Mesodermal cell (in vitro differentiated cells): ENCODE results near the gene CEPT1.

Experiments used
- H3K27ac ChIP-seq: 2 replicates; pipeline ENCODE4 v1.7.0; 2013; ENCODE audit warnings: mild to moderate bottlenecking, low read depth, low read length, moderate library complexity; ENCODE audit not compliant: severe bottlenecking
- H3K36me3 ChIP-seq: 2 replicates; pipeline ENCODE4 v1.7.1; 2013; ENCODE audit warnings: mild to moderate bottlenecking, low read length, moderate library complexity; ENCODE audit not compliant: control insufficient read depth, insufficient read depth
- H3K4me1 ChIP-seq: one replicate; pipeline ENCODE4 v1.7.1; 2013; ENCODE audit warnings: mild to moderate bottlenecking, low read length; ENCODE audit not compliant: insufficient read depth, control insufficient read depth, poor library complexity, severe bottlenecking
- H3K4me3 ChIP-seq: 2 replicates; pipeline ENCODE4 v1.7.0; 2013; ENCODE audit warnings: low read length, control low read depth, mild to moderate bottlenecking; ENCODE audit not compliant: insufficient read depth, poor library complexity, severe bottlenecking; ENCODE audit errors: extremely low read depth
- H3K9me3 ChIP-seq: 2 replicates; pipeline ENCODE4 v1.7.1; 2013; ENCODE audit warnings: mild to moderate bottlenecking, low read length, moderate library complexity; ENCODE audit not compliant: control insufficient read depth
- WGBS, 2 experiments: methylation state at CpG; one replicate each; pipeline ENCODE4 v1.1.5; 2013; ENCODE audit warnings: missing lambda C conversion rate in 2 of 2; ENCODE audit not compliant: insufficient coverage in 2 of 2; 5-methylcytosine and 5-hydroxymethylcytosine counted together

Gene CEPT1

DNA sequence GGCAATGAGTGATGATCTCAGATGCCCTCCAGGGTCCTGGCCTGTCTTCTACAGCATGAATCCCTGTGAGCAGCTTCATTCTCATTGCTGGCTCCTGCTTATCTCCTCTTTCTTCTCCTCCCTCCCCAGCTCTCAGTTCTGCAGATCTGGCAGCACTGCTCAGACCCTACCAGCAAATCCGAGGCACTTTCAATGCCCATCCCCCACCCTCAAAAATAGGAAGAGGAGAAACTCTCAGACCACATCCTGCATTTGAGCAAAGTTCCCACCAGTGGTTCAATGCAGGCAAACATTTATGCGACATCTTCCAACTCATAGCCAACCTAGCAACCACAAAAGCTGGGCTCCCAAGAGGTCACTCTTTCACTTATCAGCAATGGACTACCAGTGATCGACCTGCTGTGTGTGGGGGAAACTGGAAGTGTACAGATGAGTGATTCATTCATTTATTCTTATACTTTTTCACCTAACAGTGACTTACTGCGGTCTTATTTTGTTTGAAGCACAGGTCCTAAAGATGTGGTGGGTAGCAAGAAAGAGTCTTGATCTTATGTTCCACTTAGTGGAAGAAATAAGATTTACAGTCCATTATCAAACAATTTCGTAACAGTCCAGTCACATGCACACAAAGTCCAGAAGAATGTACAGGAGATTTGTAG, 81.7 kb downstream of the CEPT1 start:
- no peaks in the 10 kb centered on the region for H3K9me3 ChIP-seq
- H3K4me3 ChIP-seq: no peak overlapping the region
- WGBS, 2 experiments: 50 to 100% methylated on average over 1 of the region's 5 CpGs
- peaks cover 8% of the 10 kb centered on the region for H3K4me1 ChIP-seq
- H3K36me3 ChIP-seq: no peaks in the 10 kb centered on the region
- no peak overlapping the region for H3K27ac ChIP-seq

DNA sequence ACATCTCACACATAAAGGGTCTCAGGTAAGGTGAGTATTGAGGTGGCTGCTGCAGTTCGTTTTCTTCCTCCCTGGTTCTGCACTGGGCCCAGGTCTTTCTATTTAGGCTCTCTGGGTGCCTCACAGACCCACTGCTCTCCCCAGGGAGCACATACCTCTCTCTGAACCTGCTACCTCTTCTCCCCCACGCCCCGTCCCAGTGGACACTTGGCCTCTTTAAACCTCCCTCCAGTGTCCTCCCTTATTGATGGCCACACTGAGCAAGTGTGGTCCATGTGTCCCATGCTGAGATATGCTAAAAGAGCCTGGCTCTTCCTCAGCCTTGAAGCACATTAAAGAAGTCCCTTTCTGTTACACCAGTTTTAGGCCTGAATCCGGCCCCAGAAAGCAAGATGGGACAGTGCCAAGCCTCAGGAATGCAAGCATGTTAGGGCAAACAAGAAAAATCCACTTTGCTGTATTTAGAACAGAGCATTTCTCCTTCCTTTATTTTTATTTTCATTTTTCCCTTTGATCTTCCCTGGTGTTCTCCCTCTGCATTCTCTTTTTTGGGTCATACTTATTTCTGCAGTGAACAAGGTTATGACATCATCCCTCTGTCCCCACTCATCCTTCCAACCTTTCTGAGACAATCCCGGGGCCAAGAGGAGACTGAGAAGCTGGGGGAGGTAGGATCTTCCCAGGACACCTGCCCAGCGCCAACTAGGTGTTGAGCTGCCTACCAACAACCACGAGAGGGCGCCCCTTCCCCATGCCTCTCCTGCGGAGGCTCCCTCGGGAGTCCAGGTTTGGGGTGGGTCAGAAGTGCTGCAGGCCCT, 82.5 kb downstream of the CEPT1 start:
- 27 to 89% methylated on average over 3 to 5 of the region's 10 CpGs for WGBS, 2 experiments
- Histone ChIP-seq H3K27ac (no peak overlapping the region), H3K4me3 (no peak overlapping the region), H3K4me1 (peaks cover 8% of the 10 kb centered on the region), H3K36me3 (no peaks in the 10 kb centered on the region), H3K9me3 (no peaks in the 10 kb centered on the region)

DNA sequence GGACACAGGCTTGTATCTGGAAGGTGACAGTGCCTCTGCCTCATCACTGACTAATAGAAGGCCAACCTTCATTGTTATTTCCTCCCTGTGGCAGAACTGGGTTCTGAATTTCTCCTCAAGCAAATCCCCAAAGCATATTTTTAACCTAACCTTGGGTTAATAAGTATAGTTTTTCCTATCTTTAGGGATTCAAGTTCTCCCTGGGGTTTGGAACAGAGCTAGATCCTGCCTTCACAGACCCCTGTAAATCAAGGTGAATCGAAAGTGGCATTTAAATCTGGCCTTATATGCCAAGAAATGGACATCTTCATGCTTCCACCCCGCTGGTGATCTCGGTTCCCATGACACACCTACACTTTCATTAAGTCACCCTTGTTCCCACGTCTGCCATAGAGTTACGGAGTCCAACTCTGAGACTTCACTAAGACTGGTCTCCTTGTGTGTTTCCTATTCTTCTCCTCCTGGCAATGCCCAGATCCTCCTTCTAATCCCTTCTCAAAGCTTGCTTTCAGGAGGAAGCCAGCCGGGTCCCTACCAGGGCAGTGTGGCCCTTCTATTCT, 83.2 kb downstream of the CEPT1 start:
- WGBS, 2 experiments: 86 to 88% methylated on average over 5 of the region's 6 CpGs

DNA sequence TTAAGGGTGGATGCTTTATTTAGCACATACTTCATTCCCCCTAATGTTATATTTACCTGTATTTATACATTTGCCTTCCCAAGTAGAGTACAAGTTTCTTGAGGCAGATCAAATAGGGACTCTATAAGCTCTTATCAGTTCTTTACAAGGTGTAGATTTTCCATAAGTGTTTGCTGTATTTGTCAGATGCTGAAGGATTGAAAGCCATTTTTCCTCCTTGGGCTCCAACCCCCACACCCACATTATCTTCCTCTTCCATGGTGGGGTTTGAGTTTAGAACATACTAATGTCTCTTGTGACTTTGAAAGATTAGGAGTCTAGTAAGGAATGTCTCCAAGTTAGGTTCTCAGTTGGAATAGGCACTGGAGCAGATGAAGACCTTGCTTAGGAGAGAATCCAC, 85.1 kb downstream of the CEPT1 start:
- Histone ChIP-seq H3K27ac (no peak overlapping the region), H3K4me3 (no peak overlapping the region), H3K4me1 (peaks cover 25% of the 10 kb centered on the region), H3K9me3 (no peaks in the 10 kb centered on the region), H3K36me3 (no peaks in the 10 kb centered on the region)

More for the DNA sequence above, 83.2 kb downstream of the CEPT1 start:
- Histone ChIP-seq H3K9me3 (no peaks in the 10 kb centered on the region), H3K4me3 (no peak overlapping the region), H3K4me1 (peaks cover 15% of the 10 kb centered on the region), H3K27ac (no peak overlapping the region), H3K36me3 (no peaks in the 10 kb centered on the region)

GRCh38 chr1:111225717-111226400, 85.8 kb downstream of the CEPT1 start:
- Histone ChIP-seq H3K27ac (no peak overlapping the region), H3K36me3 (no peaks in the 10 kb centered on the region), H3K4me1 (peaks cover 22% of the 10 kb centered on the region), H3K9me3 (no peaks in the 10 kb centered on the region), H3K4me3 (no peak overlapping the region)
- WGBS, 2 experiments: 76 to 84% methylated on average over 4 to 5 of the region's 6 CpGs

DNA sequence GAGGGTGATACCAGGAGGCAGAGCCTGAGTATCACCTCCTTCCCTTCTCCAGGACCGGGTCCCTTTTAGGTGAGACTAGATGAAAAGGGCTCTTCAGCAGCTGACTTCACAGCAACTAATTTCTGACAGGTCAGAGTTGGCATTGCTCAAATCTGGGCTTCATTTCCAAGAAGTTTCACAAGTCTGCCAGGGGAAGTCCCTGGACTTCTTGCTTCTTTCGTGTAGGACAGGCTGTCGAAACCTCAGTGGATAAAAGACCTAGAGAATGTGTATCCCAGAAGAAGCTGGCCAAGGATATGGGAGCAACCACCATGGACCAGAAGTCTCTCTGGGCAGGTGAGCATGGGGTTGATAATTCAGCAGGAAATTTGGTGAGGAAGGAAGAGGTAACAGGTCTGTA, 87.4 kb downstream of the CEPT1 start, which contains the start of gene CHI3L2:
CHI3L2 (plus strand) TSS at position 280 of the 400 bp plus-strand sequence; CDS start at position 297, 17 bp downstream.
- no peaks in the 10 kb centered on the region for H3K36me3 ChIP-seq
- H3K27ac ChIP-seq: peak within 1 kb of the TSS; percentile 84
- peaks cover 17% of the 10 kb centered on the region for H3K4me1 ChIP-seq
- 92 to 93% methylated on average over 2 to 3 of the region's 3 CpGs for WGBS, 2 experiments
- H3K9me3 ChIP-seq: no peaks in the 10 kb centered on the region
- H3K4me3 ChIP-seq: no peak within 1 kb of the TSS

DNA sequence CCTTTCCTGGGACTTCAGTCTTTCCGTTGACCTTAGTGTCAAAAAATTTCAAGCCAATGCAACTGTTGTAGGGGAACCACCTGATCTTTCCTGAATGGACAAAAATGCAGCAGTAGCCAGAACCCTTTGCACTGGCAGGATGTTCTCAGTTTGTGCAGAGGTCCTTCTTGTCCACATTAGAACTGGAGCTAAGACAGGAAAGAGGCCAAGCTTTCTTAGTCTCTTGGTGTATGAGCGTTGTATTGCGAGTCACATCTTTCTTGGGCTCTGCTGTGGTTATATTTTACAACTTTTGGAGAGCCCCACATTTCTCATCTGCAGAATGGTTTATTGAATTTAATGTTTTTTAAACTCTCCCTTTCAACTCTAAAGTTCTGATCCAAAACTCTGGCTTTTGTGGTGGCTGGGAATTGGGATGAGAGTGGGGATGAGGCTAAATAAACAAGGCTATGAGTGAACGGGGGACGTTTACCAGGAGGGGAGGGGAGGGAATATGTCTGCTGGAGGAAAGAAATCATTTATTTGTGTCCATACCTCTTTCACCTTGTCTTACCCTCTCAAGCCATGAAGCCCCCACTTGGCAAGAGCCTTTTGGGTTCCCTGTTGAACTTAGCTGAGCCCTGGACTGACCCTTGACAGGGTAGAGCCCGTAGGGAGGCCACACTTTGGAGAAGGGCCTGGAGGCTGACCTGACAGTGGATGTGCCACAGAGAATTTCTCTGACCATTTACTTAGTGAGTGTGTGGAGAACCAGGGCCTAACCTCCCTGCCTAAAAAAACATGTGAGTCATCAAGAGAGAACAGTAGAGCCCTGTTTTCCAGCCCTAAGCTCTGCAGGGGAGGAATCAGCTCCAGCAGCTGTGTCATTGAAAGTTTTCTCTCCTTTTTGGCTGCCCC, 88.1 kb downstream of the CEPT1 start:
- Histone ChIP-seq H3K9me3 (peaks cover under 1% of the 10 kb centered on the region), H3K4me3 (no peak overlapping the region), H3K4me1 (peaks cover 17% of the 10 kb centered on the region), H3K36me3 (no peaks in the 10 kb centered on the region), H3K27ac (peak overlapping the region; percentile 84)
- 77 to 100% methylated on average over 1 to 2 of the region's 6 CpGs for WGBS, 2 experiments

- 80% methylated on average over 1 of the region's 2 CpGs; no CpG with 5 or more reads in 1 of the 2 experiments for WGBS, 2 experiments
- H3K9me3 ChIP-seq: peaks cover 3% of the 10 kb centered on the region
- no peaks in the 10 kb centered on the region for H3K36me3 ChIP-seq
- H3K27ac ChIP-seq: peak overlapping the region; percentile 84
- H3K4me3 ChIP-seq: no peak overlapping the region
- H3K4me1 ChIP-seq: peaks cover 17% of the 10 kb centered on the region
Measured at GRCh38 chr1:111228748-111229126, 88.7 kb downstream of the CEPT1 start.

DNA sequence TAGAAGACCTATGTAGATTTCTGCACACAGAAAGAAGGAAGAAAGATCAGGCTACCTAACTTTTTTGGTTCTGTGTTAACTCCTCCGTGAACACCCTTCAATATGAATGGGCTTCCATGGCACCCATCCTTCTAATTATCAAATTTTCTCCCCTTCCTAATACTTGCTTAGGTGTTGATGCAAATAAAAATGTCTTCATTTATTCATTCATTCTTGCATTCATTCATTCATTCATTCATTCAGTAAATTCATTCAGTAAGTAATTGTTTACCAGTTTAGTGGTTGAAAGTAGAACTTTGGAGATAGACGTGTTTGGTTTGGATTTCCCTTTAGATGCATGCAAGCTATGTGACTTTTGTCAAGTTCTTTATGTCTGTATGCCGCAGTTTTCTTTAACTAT, 92.1 kb downstream of the CEPT1 start:
- WGBS, 2 experiments: 80% methylated on average over 1 of the region's 3 CpGs; no CpG with 5 or more reads in 1 of the 2 experiments
- H3K9me3 ChIP-seq: peaks cover 3% of the 10 kb centered on the region
- no peak overlapping the region for H3K4me3 ChIP-seq
- H3K36me3 ChIP-seq: no peaks in the 10 kb centered on the region
- no peak overlapping the region for H3K27ac ChIP-seq
- H3K4me1 ChIP-seq: peaks cover 17% of the 10 kb centered on the region

DNA sequence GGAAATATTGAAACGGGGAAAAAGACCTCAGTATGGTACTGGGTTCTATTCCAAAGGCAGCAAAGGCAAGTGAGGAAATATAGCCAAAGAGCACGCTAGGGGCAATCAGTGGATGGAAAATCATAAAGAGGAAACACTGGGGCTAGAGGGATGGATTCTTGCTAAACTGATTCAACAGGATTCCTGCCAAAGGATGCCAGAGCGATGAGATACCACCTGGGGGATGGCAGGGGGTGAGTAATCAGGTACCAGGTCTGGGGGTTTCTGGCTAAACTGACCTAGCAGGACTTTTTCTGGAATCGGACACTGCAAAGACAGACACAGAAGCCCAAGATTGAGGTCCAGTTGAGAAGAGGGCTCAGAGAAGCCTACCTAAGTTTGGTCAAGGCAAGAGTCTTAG, 94.2 kb downstream of the CEPT1 start:
- H3K4me3 ChIP-seq: no peak overlapping the region
- H3K27ac ChIP-seq: no peak overlapping the region
- H3K36me3 ChIP-seq: no peaks in the 10 kb centered on the region
- whole genome bisulfite sequencing, 2 experiments: 88 to 98% methylated on average over 4 of the region's 4 CpGs
- H3K4me1 ChIP-seq: no peaks in the 10 kb centered on the region
- H3K9me3 ChIP-seq: peaks cover 3% of the 10 kb centered on the region
